Neutrophil (primary cell): ENCODE results near the gene MAGIX.
"Not testable (repeated sequence)": the region's sequence is repeated elsewhere in the genome, so short reads cannot be mapped to it uniquely, and the experiment has no call there.

ENCODE experiments used
- H3K27ac ChIP-seq: fragments of 200-600 bp; sonication (generic); 2 replicates; pipeline ENCODE4 v1.5.1; 2016; ENCODE audit warnings: mild to moderate bottlenecking, moderate library complexity
- H3K27me3 ChIP-seq: fragments of 200-600 bp; sonication (generic); 2 replicates; pipeline ENCODE4 v1.6.0; 2016; ENCODE audit warnings: mild to moderate bottlenecking
- H3K36me3 ChIP-seq: fragments of 200-600 bp; sonication (generic); 2 replicates; pipeline ENCODE4 v1.5.1; 2017
- H3K4me1 ChIP-seq, 2 experiments: fragments of 200-600 bp in 1 of 2; sonication (generic) in 1 of 2; 1 replicate in 1 of 2; 2 replicates in 1 of 2; pipeline versions ENCODE4 v1.5.1 to v1.6.1; 2013 to 2016; ENCODE audit warnings: low read depth in 1 of 2, low read length in 1 of 2, mild to moderate bottlenecking in 1 of 2, moderate library complexity in 1 of 2; ENCODE audit not compliant: control insufficient read depth in 1 of 2, insufficient read depth in 1 of 2
- H3K4me3 ChIP-seq, 2 experiments: fragments of 200-600 bp in 1 of 2; sonication (generic) in 1 of 2; 1 replicate in 1 of 2; 2 replicates in 1 of 2; pipeline ENCODE4 v1.5.1; 2013 to 2016; ENCODE audit warnings: low read depth in 1 of 2, low read length in 1 of 2, mild to moderate bottlenecking in 1 of 2, moderate library complexity in 1 of 2
- H3K9me3 ChIP-seq: fragments of 200-600 bp; sonication (generic); 2 replicates; pipeline ENCODE4 v1.5.1; 2016
- CTCF ChIP-seq: fragments of 200-600 bp; sonication (generic); IDR thresholded peaks from 2 replicates; pipeline ENCODE4 v1.5.1; 2016; ENCODE audit warnings: antibody characterized with exemption

The MAGIX gene

GRCh38 chrX:49162620-49163019 is at the start of gene MAGIX:
Gene MAGIX, plus strand, starts transcription at chrX:49162758. Its CDS starts 132 bp downstream, at chrX:49162890.
- Histone ChIP-seq H3K27me3 (no peaks in the 10 kb centered on the region), H3K36me3 (no peaks in the 10 kb centered on the region), H3K9me3 (no peaks in the 10 kb centered on the region), H3K4me3 (peak within 1 kb of the TSS; percentile 62), H3K27ac (peak within 1 kb of the TSS; percentile 99), H3K4me1 (peaks cover 25 to 26% of the 10 kb centered on the region in 2 experiments)
- TF ChIP-seq CTCF = no peak

- Histone ChIP-seq H3K27me3 (no peaks in the 10 kb centered on the region), H3K4me3 (no peak overlapping the region), H3K9me3 (no peaks in the 10 kb centered on the region), H3K27ac (no peak overlapping the region), H3K4me1 (peaks cover 6% of the 10 kb centered on the region in 2 experiments), H3K36me3 (peaks cover 37% of the 10 kb centered on the region)
- no peak for TF ChIP-seq CTCF
Observed at GRCh38 chrX:49116076-49116475, 46.5 kb upstream of the MAGIX start.

GRCh38 chrX:49116716-49117115 is 45.8 kb upstream of the MAGIX start:
- Histone ChIP-seq H3K4me1 (peaks cover 6% of the 10 kb centered on the region in 2 experiments), H3K4me3 (no peak overlapping the region), H3K36me3 (peaks cover 36% of the 10 kb centered on the region), H3K27me3 (no peaks in the 10 kb centered on the region), H3K9me3 (no peaks in the 10 kb centered on the region), H3K27ac (no peak overlapping the region)
- no peak for TF ChIP-seq CTCF

GRCh38 chrX:49117581-49117980 is 45.0 kb upstream of the MAGIX start:
- no peak for TF ChIP-seq CTCF
- peak overlapping the region; percentile 58 for H3K27ac ChIP-seq
- H3K27me3 ChIP-seq = no peaks in the 10 kb centered on the region
- H3K9me3 ChIP-seq = no peaks in the 10 kb centered on the region
- H3K4me3 ChIP-seq = no peak overlapping the region
- peaks cover 28% of the 10 kb centered on the region for H3K36me3 ChIP-seq
- H3K4me1 ChIP-seq = peaks cover 7% of the 10 kb centered on the region in 2 experiments

- Histone ChIP-seq H3K27ac (no peak overlapping the region), H3K9me3 (no peaks in the 10 kb centered on the region), H3K4me3 (no peak overlapping the region), H3K36me3 (peaks cover 12% of the 10 kb centered on the region), H3K27me3 (no peaks in the 10 kb centered on the region), H3K4me1 (peaks cover 13 to 18% of the 10 kb centered on the region in 2 experiments)
- no peak for TF ChIP-seq CTCF
Observed at GRCh38 chrX:49120091-49120490, 42.5 kb upstream of the MAGIX start.

- Histone ChIP-seq H3K4me1 (peaks cover 9 to 14% of the 10 kb centered on the region in 2 experiments), H3K27me3 (no peaks in the 10 kb centered on the region), H3K9me3 (no peaks in the 10 kb centered on the region), H3K36me3 (no peaks in the 10 kb centered on the region), H3K4me3 (peak overlapping the region in 1 of 2 experiments; percentile 73), H3K27ac (no peak overlapping the region)
- TF ChIP-seq CTCF = no peak
Observed at GRCh38 chrX:49122499-49122898, 40.1 kb upstream of the MAGIX start.

GRCh38 chrX:49127742-49128258 is 34.8 kb upstream of the MAGIX start:
- H3K4me3 ChIP-seq, H3K36me3 ChIP-seq, H3K27ac ChIP-seq, H3K27me3 ChIP-seq, H3K9me3 ChIP-seq: not testable (repeated sequence)
- H3K4me1 ChIP-seq = peaks cover 13 to 14% of the 10 kb centered on the region in 2 experiments
